HEK293T (cell line): ENCODE data around the gene TYRO3.

Source experiments
- ARNT ChIP-seq: fragments of 450-650 bp; IDR thresholded peaks from 2 replicates; pipeline ENCODE4 v1.6.1; 2017; ENCODE audit warnings: mild to moderate bottlenecking
- BHLHE40 ChIP-seq: fragments of 450-650 bp; IDR thresholded peaks from 2 replicates; pipeline ENCODE4 v1.6.1; 2016; ENCODE audit warnings: mild to moderate bottlenecking, moderate library complexity, borderline replicate concordance
- CTBP1 ChIP-seq: fragments of 450-650 bp; IDR thresholded peaks from 2 replicates; pipeline ENCODE4 v1.6.1; 2016; ENCODE audit warnings: borderline replicate concordance
- ELF4 ChIP-seq: fragments of 450-650 bp; IDR thresholded peaks from 2 replicates; pipeline ENCODE4 v1.6.1; 2017; ENCODE audit warnings: antibody characterized with exemption
- FOXA1 ChIP-seq: fragments of 450-650 bp; IDR thresholded peaks from 2 replicates; pipeline ENCODE4 v1.6.1; 2016; ENCODE audit warnings: mild to moderate bottlenecking
- FOXM1 ChIP-seq: fragments of 450-650 bp; IDR thresholded peaks from 2 replicates; pipeline ENCODE4 v1.6.1; 2017; ENCODE audit warnings: mild to moderate bottlenecking, borderline replicate concordance
- HDGF ChIP-seq: fragments of 450-650 bp; IDR thresholded peaks from 2 replicates; pipeline ENCODE4 v1.6.1; 2017; ENCODE audit warnings: antibody characterized with exemption, borderline replicate concordance
- L3MBTL2 ChIP-seq: fragments of 450-650 bp; conservative IDR thresholded peaks from 2 replicates; pipeline ENCODE4 v1.6.1; 2016; ENCODE audit warnings: mild to moderate bottlenecking
- LEF1 ChIP-seq: fragments of 450-650 bp; IDR thresholded peaks from 2 replicates; pipeline ENCODE4 v1.6.1; 2017; ENCODE audit warnings: mild to moderate bottlenecking, borderline replicate concordance
- NFRKB ChIP-seq: fragments of 450-650 bp; IDR thresholded peaks from 2 replicates; pipeline ENCODE4 v1.6.1; 2016; ENCODE audit warnings: mild to moderate bottlenecking, moderate library complexity
- SP1 ChIP-seq: fragments of 450-650 bp; IDR thresholded peaks from 2 replicates; pipeline ENCODE4 v1.6.1; 2017
- SUZ12 ChIP-seq: fragments of 450-650 bp; IDR thresholded peaks from 2 replicates; pipeline ENCODE4 v1.6.1; 2016; ENCODE audit warnings: mild to moderate bottlenecking
- TF ChIP-seq, protein P1 (sequence below): fragments of 450-650 bp; IDR thresholded peaks from 2 replicates; pipeline ENCODE4 v1.6.1; 2016

- TF ChIP-seq SUZ12 (no peak), ARNT (no peak), FOXM1 (no peak), SP1 (no peak), L3MBTL2 (no peak), ELF4 (no peak), CTBP1 (no peak), HDGF (no peak), NFRKB (no peak), BHLHE40 (no peak), FOXA1 (no peak), LEF1 (no peak)
- TF ChIP-seq, protein P1, sequence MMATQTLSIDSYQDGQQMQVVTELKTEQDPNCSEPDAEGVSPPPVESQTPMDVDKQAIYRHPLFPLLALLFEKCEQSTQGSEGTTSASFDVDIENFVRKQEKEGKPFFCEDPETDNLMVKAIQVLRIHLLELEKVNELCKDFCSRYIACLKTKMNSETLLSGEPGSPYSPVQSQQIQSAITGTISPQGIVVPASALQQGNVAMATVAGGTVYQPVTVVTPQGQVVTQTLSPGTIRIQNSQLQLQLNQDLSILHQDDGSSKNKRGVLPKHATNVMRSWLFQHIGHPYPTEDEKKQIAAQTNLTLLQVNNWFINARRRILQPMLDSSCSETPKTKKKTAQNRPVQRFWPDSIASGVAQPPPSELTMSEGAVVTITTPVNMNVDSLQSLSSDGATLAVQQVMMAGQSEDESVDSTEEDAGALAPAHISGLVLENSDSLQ: no peak
Measured at GRCh38 chr15:41583795-41584194, 24.8 kb downstream of the TYRO3 start.
